ENCODE data around the gene SCAF1.
A peak's percentile ranks its signal among the peaks of the same experiment; 100 is the strongest.

Gene SCAF1

GRCh38 chr19:49682274-49682673 is 40.3 kb downstream of the SCAF1 start:
- Histone ChIP-seq H2BK5ac (ENCODE audit: low read length) (no peak overlapping the region), H3K4me3 (ENCODE audit: low read length) (no peak overlapping the region), H3K79me1 (ENCODE audit: low read length) (peaks cover 23% of the 10 kb centered on the region), H3K18ac (ENCODE audit: low read length) (no peak overlapping the region), H3K27ac (ENCODE audit: low read depth, low read length) (no peak overlapping the region), H3K79me2 (ENCODE audit: control insufficient read depth, insufficient read depth, low read length) (peaks cover 44% of the 10 kb centered on the region), H2AK5ac (ENCODE audit: low read length) (no peak overlapping the region), H4K8ac (ENCODE audit: low read depth, low read length) (no peak overlapping the region), H3K9ac (ENCODE audit: low read length) (no peak overlapping the region), H2BK120ac (ENCODE audit: low read depth, low read length) (no peak overlapping the region), H3K23ac (ENCODE audit: low read length) (no peak overlapping the region), H3K36me3 (ENCODE audit: control insufficient read depth, insufficient read depth, low read length) (peaks cover 31% of the 10 kb centered on the region), H3K4ac (ENCODE audit: low read depth, low read length) (no peak overlapping the region), H3K4me2 (ENCODE audit: low read length) (no peak overlapping the region), H3K4me1 (ENCODE audit: control insufficient read depth, low read depth, low read length) (peaks cover 8% of the 10 kb centered on the region), H4K5ac (ENCODE audit: low read length) (no peak overlapping the region), H2BK15ac (replicated peaks; ENCODE audit: low read depth) (no peak overlapping the region), H3K27me3 (ENCODE audit: insufficient read depth, low read length, poor library complexity) (no peaks in the 10 kb centered on the region), H3K56ac (ENCODE audit: low read length) (no peak overlapping the region)
- no CpG with 5 or more reads among the region's 8 CpGs for WGBS (ENCODE audit: extremely low coverage, insufficient coverage, low lambda C conversion rate)
- DNase-seq, result no peak

DNA sequence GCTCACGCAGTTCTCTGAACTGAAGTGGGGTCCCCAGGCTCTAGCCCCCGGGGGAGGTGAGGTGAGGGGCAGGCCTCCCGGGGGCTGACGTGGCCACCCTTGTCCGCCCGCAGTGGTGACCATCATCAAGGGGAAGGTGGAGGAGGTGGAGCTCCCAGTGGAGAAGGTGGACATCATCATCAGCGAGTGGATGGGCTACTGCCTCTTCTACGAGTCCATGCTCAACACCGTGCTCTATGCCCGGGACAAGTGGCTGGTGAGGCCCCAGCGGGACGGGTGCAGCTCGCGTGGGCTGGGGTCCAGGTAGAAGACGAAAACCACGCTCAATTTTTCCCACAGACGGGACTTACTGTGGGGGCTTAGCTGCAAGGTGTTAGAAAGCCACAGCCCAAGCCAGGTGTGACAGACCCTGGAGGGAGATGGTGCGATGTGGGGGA is 41.8 kb downstream of the SCAF1 start:
- Histone ChIP-seq H3K18ac (ENCODE audit: low read length) (no peak overlapping the region), H3K27me3 (ENCODE audit: insufficient read depth, low read length, poor library complexity) (no peaks in the 10 kb centered on the region), H2BK5ac (ENCODE audit: low read length) (no peak overlapping the region), H3K4me2 (ENCODE audit: low read length) (no peak overlapping the region), H2AK5ac (ENCODE audit: low read length) (no peak overlapping the region), H4K5ac (ENCODE audit: low read length) (no peak overlapping the region), H2BK15ac (replicated peaks; ENCODE audit: low read depth) (no peak overlapping the region), H4K8ac (ENCODE audit: low read depth, low read length) (no peak overlapping the region), H3K4ac (ENCODE audit: low read depth, low read length) (no peak overlapping the region), H3K79me1 (ENCODE audit: low read length) (peaks cover 23% of the 10 kb centered on the region), H3K4me1 (ENCODE audit: control insufficient read depth, low read depth, low read length) (peaks cover 8% of the 10 kb centered on the region), H3K27ac (ENCODE audit: low read depth, low read length) (no peak overlapping the region), H2BK120ac (ENCODE audit: low read depth, low read length) (no peak overlapping the region), H3K36me3 (ENCODE audit: control insufficient read depth, insufficient read depth, low read length) (peaks cover 31% of the 10 kb centered on the region), H3K23ac (ENCODE audit: low read length) (no peak overlapping the region), H3K56ac (ENCODE audit: low read length) (no peak overlapping the region), H3K79me2 (ENCODE audit: control insufficient read depth, insufficient read depth, low read length) (peaks cover 30% of the 10 kb centered on the region), H3K9ac (ENCODE audit: low read length) (no peak overlapping the region), H3K4me3 (ENCODE audit: low read length) (no peak overlapping the region)
- WGBS (ENCODE audit: extremely low coverage, insufficient coverage, low lambda C conversion rate), result no CpG with 5 or more reads among the region's 18 CpGs
- DNase-seq, result no peak

- Histone ChIP-seq H3K9ac (ENCODE audit: low read length) (no peak overlapping the region), H3K4me3 (ENCODE audit: low read length) (no peak overlapping the region), H3K56ac (ENCODE audit: low read length) (no peak overlapping the region), H2BK15ac (replicated peaks; ENCODE audit: low read depth) (no peak overlapping the region), H3K4me2 (ENCODE audit: low read length) (no peak overlapping the region), H3K79me1 (ENCODE audit: low read length) (peaks cover 23% of the 10 kb centered on the region), H3K18ac (ENCODE audit: low read length) (no peak overlapping the region), H2BK5ac (ENCODE audit: low read length) (no peak overlapping the region), H2AK5ac (ENCODE audit: low read length) (no peak overlapping the region), H3K23ac (ENCODE audit: low read length) (no peak overlapping the region), H3K36me3 (ENCODE audit: control insufficient read depth, insufficient read depth, low read length) (peaks cover 31% of the 10 kb centered on the region), H4K5ac (ENCODE audit: low read length) (no peak overlapping the region), H3K4me1 (ENCODE audit: control insufficient read depth, low read depth, low read length) (peaks cover 5% of the 10 kb centered on the region), H3K27me3 (ENCODE audit: insufficient read depth, low read length, poor library complexity) (no peaks in the 10 kb centered on the region), H3K4ac (ENCODE audit: low read depth, low read length) (no peak overlapping the region), H3K27ac (ENCODE audit: low read depth, low read length) (no peak overlapping the region), H2BK120ac (ENCODE audit: low read depth, low read length) (no peak overlapping the region), H4K8ac (ENCODE audit: low read depth, low read length) (no peak overlapping the region), H3K79me2 (ENCODE audit: control insufficient read depth, insufficient read depth, low read length) (peaks cover 25% of the 10 kb centered on the region)
- DNase-seq, result peak; percentile 39
- no CpG with 5 or more reads among the region's 35 CpGs for WGBS (ENCODE audit: extremely low coverage, insufficient coverage, low lambda C conversion rate)
Observed at GRCh38 chr19:49684251-49684982, 42.4 kb downstream of the SCAF1 start.

DNA sequence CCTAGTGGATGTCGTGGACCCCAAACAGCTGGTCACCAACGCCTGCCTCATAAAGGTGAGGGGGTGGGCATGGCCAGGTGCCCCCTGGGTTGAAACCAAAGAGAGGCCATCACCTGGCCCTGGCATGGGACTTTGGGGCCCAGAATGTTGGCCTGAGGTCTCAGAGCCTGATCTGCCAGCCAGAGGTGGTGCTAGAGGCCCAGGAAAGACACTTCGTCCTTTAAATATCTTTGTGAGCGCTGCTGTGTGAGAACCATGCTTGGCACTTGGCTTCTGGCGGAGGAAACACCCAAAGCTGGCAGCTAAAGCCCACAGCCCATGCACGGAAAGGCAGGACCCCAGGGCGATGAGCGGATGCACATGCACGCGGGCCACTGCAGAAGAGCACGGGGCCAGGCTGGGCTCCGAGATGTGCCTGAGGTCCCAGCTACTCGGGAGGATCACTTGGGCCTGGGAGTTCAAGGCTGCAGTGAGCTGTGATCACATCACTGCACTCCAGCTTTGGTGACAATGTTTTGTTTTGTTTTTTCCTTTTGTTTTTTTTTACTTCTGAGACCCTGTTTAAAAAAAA is 43.1 kb downstream of the SCAF1 start:
- H2AK5ac ChIP-seq (ENCODE audit: low read length), result no peak overlapping the region
- H3K56ac ChIP-seq (ENCODE audit: low read length), result no peak overlapping the region
- no peak overlapping the region for H2BK5ac ChIP-seq (ENCODE audit: low read length)
- H4K8ac ChIP-seq (ENCODE audit: low read depth, low read length), result no peak overlapping the region
- H3K4ac ChIP-seq (ENCODE audit: low read depth, low read length), result no peak overlapping the region
- H3K79me2 ChIP-seq (ENCODE audit: control insufficient read depth, insufficient read depth, low read length), result peaks cover 19% of the 10 kb centered on the region
- peaks cover 31% of the 10 kb centered on the region for H3K36me3 ChIP-seq (ENCODE audit: control insufficient read depth, insufficient read depth, low read length)
- no peak overlapping the region for H2BK120ac ChIP-seq (ENCODE audit: low read depth, low read length)
- H2BK15ac ChIP-seq (replicated peaks; ENCODE audit: low read depth), result no peak overlapping the region
- peaks cover 2% of the 10 kb centered on the region for H3K4me1 ChIP-seq (ENCODE audit: control insufficient read depth, low read depth, low read length)
- no peak overlapping the region for H3K27ac ChIP-seq (ENCODE audit: low read depth, low read length)
- peaks cover 23% of the 10 kb centered on the region for H3K79me1 ChIP-seq (ENCODE audit: low read length)
- no CpG with 5 or more reads among the region's 13 CpGs for WGBS (ENCODE audit: extremely low coverage, insufficient coverage, low lambda C conversion rate)
- no peaks in the 10 kb centered on the region for H3K27me3 ChIP-seq (ENCODE audit: insufficient read depth, low read length, poor library complexity)
- no peak overlapping the region for H3K18ac ChIP-seq (ENCODE audit: low read length)
- H4K5ac ChIP-seq (ENCODE audit: low read length), result no peak overlapping the region
- no peak overlapping the region for H3K4me3 ChIP-seq (ENCODE audit: low read length)
- no peak overlapping the region for H3K9ac ChIP-seq (ENCODE audit: low read length)
- no peak for DNase-seq
- H3K23ac ChIP-seq (ENCODE audit: low read length), result no peak overlapping the region
- no peak overlapping the region for H3K4me2 ChIP-seq (ENCODE audit: low read length)

GRCh38 chr19:49685845-49686332 is 43.9 kb downstream of the SCAF1 start:
- Histone ChIP-seq H3K4me3 (ENCODE audit: low read length) (no peak overlapping the region), H2BK120ac (ENCODE audit: low read depth, low read length) (no peak overlapping the region), H3K4me2 (ENCODE audit: low read length) (no peak overlapping the region), H4K8ac (ENCODE audit: low read depth, low read length) (no peak overlapping the region), H3K18ac (ENCODE audit: low read length) (no peak overlapping the region), H3K4me1 (ENCODE audit: control insufficient read depth, low read depth, low read length) (no peaks in the 10 kb centered on the region), H3K27me3 (ENCODE audit: insufficient read depth, low read length, poor library complexity) (no peaks in the 10 kb centered on the region), H3K56ac (ENCODE audit: low read length) (no peak overlapping the region), H3K9ac (ENCODE audit: low read length) (no peak overlapping the region), H3K4ac (ENCODE audit: low read depth, low read length) (no peak overlapping the region), H3K23ac (ENCODE audit: low read length) (no peak overlapping the region), H3K36me3 (ENCODE audit: control insufficient read depth, insufficient read depth, low read length) (peaks cover 30% of the 10 kb centered on the region), H3K27ac (ENCODE audit: low read depth, low read length) (no peak overlapping the region), H3K79me2 (ENCODE audit: control insufficient read depth, insufficient read depth, low read length) (peaks cover 14% of the 10 kb centered on the region), H2BK15ac (replicated peaks; ENCODE audit: low read depth) (no peak overlapping the region), H3K79me1 (ENCODE audit: low read length) (peaks cover 23% of the 10 kb centered on the region), H2AK5ac (ENCODE audit: low read length) (no peak overlapping the region), H2BK5ac (ENCODE audit: low read length) (no peak overlapping the region), H4K5ac (ENCODE audit: low read length) (no peak overlapping the region)
- no CpG with 5 or more reads among the region's 23 CpGs for WGBS (ENCODE audit: extremely low coverage, insufficient coverage, low lambda C conversion rate)
- no peak for DNase-seq

Data from mesendoderm (in vitro differentiated cells).